ENCODE data around the gene MED22.
"Not testable (repeated sequence)": the region's sequence is repeated elsewhere in the genome, so short reads cannot be mapped to it uniquely, and the experiment has no call there.

MED22 gene

GRCh38 chr9:133307301-133307700 lies 40.6 kb downstream of the MED22 start:
- no peak for DNase-seq (ENCODE audit: extremely low read depth in 1 of 2, low read depth in 1 of 2)

DNA sequence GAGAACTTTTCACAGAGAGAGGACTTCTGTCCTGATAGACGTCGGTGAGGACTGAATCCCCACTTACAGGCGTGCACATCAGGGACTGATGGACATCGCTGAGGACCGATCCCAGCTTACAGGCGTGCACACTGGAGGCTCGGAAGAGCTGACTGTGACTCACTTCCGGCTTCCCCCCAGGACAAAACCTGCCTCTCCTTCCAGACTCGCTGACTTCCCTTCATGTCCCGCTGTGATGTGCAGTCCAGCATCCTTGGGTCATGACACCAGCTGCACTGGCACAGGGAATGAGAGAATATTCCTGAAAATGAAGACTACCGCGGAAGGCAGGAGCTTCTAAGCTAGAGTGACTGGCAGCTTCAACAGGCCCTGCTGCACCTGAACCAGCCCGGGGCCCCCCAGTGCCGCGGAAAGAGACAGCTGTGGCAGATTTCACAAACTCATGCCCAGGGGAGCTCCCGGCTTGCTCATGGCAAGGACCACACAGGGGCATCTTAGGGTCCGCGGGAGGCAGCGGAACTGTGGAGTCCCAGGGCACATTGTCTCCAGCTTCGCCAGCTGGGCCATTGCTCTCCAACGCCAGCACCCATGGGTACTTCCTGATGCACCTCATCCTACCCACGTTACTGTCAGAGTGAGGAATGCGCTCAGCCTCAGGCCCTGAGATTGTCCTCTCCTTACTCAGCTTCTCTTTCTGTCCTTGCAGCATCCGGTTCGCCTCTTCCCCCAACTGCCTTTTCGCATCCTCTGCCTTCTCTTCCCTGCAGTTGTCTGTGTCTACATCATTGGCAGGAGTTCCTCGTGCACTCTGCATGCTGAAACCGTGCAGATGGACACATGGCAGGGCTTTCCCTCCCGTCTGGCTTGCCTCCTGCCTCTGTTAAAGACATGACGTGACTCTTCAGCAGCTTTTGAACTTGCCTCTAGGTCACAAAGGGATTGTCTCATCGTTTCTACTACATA lies 41.4 kb downstream of the MED22 start:
- DNase-seq (ENCODE audit: extremely low read depth in 1 of 2, low read depth in 1 of 2), result no peak

DNA sequence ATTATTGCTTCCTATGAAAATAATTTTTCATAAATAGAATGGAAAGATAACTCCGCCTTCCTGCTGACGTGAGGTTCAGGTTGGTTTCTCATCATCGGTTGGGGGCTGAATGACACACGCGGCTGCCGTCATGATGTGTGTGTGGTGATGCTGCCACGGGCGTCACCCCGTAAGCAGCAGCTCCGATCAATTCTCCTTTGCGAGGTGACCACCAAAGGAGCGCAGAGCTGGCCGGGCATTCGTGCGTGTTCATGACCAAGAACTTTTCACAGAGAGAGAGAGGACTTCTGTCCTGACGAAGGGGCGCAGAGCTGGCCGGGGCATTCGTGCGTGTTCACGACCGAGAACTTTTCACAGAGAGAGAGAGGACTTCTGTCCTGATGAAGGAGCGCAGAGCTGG lies 42.2 kb downstream of the MED22 start:
- no peak for DNase-seq (ENCODE audit: extremely low read depth in 1 of 2, low read depth in 1 of 2)

GRCh38 chr9:133304477-133305377 lies 43.2 kb downstream of the MED22 start:
- no peak for DNase-seq (ENCODE audit: extremely low read depth in 1 of 2, low read depth in 1 of 2)

DNA sequence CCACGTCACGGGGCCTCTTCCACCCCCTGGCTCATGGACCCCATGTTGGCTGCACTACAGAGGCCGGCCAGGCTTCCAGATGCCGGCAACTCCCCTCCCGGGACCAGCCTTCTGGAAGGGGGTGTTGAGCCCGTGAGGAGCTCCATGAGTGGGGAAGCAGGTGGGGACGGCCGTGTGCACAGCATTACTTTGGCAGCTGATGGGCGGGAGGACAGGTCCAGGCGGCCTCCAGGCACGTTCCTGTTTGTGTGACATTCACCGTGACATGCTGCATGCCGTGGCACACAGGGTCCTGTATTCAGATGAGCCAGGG lies 43.8 kb downstream of the MED22 start:
- DNase-seq (ENCODE audit: extremely low read depth in 1 of 2, low read depth in 1 of 2), result no peak

DNA sequence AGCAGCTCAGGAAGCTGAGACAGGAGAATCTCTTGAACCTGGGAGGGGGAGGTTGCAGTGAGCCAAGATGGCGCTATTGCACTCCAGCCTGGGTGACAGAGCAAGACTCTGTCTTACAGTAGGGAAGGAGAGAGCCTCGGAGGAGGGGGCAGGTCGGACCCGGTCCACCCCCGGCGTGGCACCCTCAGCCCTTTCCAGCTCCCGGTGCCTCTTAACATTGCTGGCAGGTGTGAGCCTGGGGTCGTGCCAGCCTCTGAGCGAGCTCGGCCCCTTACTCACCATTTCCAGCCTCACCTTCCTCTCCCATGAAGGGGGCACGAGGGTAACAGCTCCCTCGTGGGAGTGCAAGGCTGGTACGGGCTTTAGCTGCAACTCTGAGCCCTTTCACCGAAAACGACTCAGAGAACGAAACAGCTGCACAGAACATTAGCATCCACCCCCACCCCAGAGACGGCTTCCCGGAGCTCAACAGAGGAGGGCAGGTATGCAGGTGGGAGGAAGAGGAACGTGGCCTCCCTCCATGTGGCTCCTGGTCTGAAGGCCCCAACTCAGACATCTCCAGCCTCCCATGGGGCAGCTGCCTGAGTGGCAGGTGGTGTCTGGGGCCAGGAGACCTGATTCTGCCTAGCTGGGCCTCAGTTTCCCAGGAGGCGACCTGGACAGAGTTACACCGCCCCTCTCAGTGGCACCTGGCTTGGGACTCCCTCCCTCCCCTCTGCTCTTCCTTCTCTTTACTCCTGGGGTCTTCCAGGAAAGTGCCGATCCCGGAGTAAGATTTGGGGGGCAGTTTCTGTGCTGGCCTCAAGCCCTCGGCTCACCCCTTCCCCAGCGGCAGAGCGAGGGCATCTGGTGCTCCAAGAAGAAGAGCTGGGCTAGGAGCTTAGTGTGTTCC lies 44.4 kb downstream of the MED22 start:
- DNase-seq (ENCODE audit: extremely low read depth in 1 of 2, low read depth in 1 of 2), result no peak

- no peak for DNase-seq (ENCODE audit: extremely low read depth in 1 of 2, low read depth in 1 of 2)
These were observed 46.4 kb downstream of the MED22 start for GRCh38 chr9:133301253-133302230.

GRCh38 chr9:133299996-133300395 lies 47.9 kb downstream of the MED22 start:
- not testable (repeated sequence) for DNase-seq (ENCODE audit: extremely low read depth in 1 of 2, low read depth in 1 of 2)

DNA sequence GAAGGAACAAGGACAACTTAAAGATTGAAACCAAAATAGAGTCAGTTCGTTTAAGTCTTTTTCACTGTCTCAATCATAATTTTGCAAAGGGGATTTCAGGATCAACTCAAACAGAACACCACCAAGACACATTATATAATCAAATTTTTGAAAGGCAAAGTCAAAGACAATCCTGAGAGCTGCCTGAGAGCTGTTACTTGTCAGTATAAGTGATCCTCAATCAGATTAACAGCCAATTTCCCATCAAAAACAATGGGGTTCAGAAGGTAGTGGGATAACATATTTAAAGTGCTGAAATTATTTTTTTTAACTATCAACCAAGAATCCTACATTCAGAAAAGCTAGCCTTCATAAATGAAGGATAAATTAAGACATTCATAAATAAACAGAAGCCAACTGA lies 53.7 kb downstream of the MED22 start:
- no peak for DNase-seq (ENCODE audit: extremely low read depth in 1 of 2, low read depth in 1 of 2)

GRCh38 chr9:133290751-133291302 lies 57.1 kb downstream of the MED22 start:
- DNase-seq (ENCODE audit: extremely low read depth in 1 of 2, low read depth in 1 of 2), result no peak
